GM18951 (cell line): ENCODE measurements around the gene AK3.

Source experiments
- POLR2A ChIP-seq: IDR thresholded peaks from 4 replicates; pipeline ENCODE4 v1.6.1; 2011; ENCODE audit warnings: mild to moderate bottlenecking; ENCODE audit not compliant: insufficient read length, insufficient read depth; ENCODE audit errors: extremely low read depth
- in situ Hi-C: fragments of 300-500 bp; cut with MboI; formaldehyde crosslinking; loops from one replicate; pipeline ENCODE4 v1.12.0; 2022; ENCODE audit warnings: low sequenced_read_pairs, mixed read lengths, inconsistent platforms; ENCODE audit not compliant: unreplicated experiment

The AK3 gene

GRCh38 chr9:4709380-4709779 lies 31.6 kb downstream of the AK3 start:
- in situ Hi-C loops, result no loop called here
- no peak for TF ChIP-seq POLR2A

GRCh38 chr9:4706971-4707622 lies 33.9 kb downstream of the AK3 start:
- no peak for TF ChIP-seq POLR2A
- in situ Hi-C loops, result no loop called here

DNA sequence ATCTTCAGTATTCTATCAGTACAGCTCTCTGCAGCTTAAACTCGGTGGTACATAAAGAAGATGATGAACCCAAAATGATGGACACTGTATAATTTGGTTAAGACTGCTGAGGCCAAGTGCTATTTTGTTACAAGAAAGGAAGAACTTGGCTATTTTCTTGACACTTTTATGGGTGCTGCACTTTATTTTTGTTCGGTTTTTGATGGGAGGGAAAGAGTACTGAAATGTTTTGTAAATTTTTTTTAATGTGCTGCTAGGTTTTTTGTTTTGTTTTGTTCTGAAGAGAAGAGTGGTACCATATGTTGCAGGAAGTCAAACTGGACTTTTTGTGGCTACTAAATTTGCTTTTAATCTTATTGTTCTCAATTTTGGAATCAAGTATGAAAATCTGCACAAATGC lies 35.0 kb downstream of the AK3 start:
- no peak for TF ChIP-seq POLR2A
- in situ Hi-C loops, result no loop called here

DNA sequence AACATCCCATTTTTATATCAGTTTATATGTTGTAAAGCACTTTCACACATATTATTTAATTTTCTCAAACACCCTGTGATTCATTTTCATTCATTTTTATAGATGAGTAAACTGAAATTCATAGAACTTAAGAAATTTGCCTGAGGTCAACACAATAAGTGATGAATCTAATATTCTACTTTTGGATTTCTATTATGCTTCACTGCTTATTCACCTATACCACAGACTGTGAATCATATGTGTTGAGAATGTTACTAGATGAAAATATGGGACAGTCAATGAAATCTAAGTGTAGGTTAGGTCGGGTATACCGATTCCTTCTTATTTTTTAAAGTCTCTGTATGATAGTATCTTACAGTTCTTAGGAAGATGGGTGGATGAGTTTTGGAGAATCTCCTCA lies 36.9 kb downstream of the AK3 start:
- no peak for TF ChIP-seq POLR2A
- in situ Hi-C loops, result no loop called here

DNA sequence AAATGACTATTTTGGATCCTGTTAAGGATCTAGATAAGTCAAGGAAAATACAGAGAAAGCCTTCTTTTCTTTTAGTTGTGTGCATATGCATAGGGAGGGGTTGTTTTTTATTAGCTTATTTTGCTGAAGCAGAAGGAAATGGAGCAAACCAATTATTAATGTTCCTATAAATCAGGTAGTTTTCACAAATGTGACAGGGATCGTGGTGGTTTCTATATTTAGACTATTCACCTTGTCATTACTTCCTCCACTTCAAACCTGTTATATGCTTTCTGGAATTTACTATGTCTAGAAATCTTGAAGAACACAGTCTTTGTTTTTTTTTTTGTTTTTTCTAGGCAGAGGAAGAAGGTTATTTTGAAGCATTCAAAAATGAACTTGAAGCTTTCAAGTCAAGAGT lies 39.5 kb downstream of the AK3 start:
- TF ChIP-seq POLR2A, result no peak
- in situ Hi-C loops, result no loop called here

DNA sequence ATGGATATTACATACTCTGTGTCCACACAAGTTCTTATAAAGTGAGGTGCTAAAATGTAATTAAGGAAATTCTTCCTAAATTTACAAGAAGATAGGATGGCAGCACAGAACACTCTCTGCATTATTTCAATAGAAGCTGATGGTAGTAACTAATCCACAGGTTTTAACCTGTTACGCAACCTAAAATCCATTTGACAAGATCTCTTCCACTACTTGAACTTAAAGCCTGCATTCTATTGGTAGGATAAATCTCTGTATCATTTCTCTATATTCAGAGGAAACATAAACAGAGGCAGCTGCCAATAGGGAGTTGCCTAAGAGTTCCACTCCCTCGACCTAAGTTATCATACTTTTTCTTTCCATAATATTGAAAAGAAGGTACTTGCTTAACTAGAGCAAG lies 40.1 kb downstream of the AK3 start:
- no peak for TF ChIP-seq POLR2A
- in situ Hi-C loops, result no loop called here

DNA sequence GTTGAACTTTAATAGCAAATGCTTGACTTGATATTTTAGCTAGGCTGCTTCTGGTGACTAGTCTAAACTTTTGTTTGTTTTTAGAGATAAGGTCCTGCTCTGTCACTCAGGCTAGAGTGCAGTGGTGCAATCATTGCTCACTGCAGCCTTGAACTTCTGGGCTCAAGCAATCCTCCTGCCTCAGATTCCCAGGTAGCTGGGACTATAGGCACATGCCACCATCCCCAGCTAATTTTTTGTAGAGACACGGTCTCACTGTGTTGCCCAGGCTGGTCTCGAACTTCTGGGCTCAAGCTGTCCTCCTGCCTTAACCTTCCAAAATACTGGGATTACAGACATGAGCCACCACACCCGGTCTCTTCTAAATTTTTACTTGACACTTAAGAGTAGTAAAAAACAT lies 40.9 kb downstream of the AK3 start:
- in situ Hi-C loops, result no loop called here
- no peak for TF ChIP-seq POLR2A

GRCh38 chr9:4691795-4692194 lies 49.2 kb downstream of the AK3 start:
- TF ChIP-seq POLR2A, result no peak
- in situ Hi-C loops, result no loop called here

- in situ Hi-C loops, result no loop called here
- no peak for TF ChIP-seq POLR2A
Observed at GRCh38 chr9:4690144-4690543, 50.9 kb downstream of the AK3 start.

DNA sequence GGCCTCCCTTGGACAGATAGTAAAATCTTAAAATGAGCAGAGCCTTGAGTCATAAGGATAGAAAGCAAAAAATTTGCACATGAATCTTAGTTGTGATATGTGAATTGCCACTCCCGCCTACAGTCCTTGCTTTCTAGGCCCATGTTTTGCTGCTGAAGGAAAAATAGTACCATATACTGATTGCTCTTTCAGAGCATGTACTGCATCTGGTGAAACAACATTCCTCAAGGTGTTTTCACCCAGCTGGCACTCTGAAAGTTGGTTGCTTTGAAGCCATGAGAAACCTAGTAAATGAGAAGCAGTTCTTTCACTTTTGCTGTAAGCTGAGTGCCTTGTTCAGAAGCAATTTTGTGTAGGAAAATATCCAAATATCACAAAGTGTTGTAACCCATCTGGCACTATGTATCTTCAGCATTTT lies 51.3 kb downstream of the AK3 start:
- in situ Hi-C loops, result no loop called here
- TF ChIP-seq POLR2A, result no peak

DNA sequence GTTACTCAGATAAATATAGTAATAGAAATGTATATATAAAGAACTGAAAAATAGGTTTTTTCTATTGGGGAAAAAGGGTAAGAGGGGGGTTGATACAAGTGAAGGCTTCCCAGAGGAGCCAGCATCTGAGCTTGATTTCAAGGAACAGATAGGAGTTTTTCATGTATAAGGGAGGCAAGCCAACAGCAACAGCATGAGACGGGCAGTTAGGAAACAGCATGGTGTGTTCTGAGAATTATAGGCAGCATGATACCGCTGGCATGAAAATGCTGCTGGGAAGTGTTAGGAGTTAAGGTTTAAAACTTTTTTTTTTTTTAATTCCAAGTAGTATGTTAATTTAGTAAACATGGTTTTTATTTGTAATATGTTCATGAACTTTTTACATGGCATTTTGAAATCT lies 52.0 kb downstream of the AK3 start:
- in situ Hi-C loops, result no loop called here
- no peak for TF ChIP-seq POLR2A

GRCh38 chr9:4686584-4686983 lies 54.4 kb downstream of the AK3 start:
- no peak for TF ChIP-seq POLR2A
- in situ Hi-C loops, result no loop called here

DNA sequence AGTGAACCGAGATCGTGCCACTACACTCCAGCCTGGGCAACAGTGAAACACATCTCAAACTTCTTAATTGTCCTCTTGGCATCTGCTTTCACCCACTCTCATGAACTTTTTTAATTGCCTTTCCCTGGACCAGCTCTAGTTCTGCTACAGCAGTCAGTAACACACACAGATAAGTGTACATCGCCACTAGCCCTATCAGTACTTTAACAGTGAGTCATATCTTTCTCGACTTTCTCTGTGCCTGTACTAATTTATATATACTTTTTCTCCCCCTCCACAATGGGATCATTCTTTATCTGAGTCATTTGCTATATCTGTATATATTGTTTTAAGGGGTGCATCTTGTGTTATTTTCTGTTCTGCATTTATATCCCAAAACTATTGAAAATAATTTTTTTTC lies 54.9 kb downstream of the AK3 start:
- no peak for TF ChIP-seq POLR2A
- in situ Hi-C loops, result no loop called here

DNA sequence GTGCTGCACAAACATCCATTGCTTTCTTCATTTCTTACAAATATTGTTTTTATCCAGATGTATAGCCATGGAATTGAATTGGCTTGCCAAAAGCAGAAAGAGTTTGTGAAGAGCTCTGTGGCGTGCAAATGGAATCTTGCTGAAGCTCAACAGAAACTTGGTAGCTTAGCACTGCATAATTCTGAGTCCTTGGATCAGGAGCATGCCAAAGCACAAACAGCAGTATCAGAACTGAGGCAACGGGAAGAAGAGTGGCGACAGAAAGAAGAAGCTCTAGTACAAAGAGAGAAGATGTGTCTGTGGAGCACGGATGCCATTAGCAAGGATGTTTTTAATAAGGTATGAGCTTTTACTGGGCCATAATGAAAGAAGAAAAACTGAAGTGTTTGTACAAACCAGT lies 56.2 kb downstream of the AK3 start:
- TF ChIP-seq POLR2A, result no peak
- in situ Hi-C loops, result no loop called here

DNA sequence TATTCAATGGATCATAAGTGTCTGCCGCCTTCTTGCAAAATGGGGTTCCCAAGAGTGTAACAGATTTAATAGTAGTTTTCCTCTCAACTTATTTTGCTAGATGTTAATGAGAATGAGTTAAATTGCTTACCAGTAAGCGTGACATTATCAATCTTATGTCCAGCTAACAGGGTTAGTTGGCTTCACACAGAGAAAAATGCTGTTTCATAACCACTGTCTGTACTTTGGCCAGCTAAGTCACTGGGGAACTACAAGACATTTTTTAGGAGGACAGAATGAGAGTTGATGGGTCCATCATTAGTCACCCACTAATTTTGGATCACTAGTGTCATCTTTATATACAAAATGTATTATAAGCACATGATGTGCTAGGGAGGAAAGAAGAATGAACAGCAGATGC lies 60.3 kb downstream of the AK3 start:
- in situ Hi-C loops, result no loop called here
- TF ChIP-seq POLR2A, result no peak
